Smooth muscle cell of the umbilical artery (primary cell): Measurements from ENCODE around the gene RIOX2. TPM values are rescaled to one million over a fixed set of nuclear protein-coding genes. Genes with fewer than 3 reads are reported as not detected.

ENCODE experiments used
- total RNA-seq: library from RNA; depleted of rRNA; stranded (reverse); fragments of >200 nt; gene quantifications from 2 replicates; pipeline ENCODE4 v1.2.3, GENCODE V29; 2014

The RIOX2 gene
- 25.5 and 36.2 TPM in 2 replicates for total RNA-seq

GRCh38 chr3:97971679-97972567 lies at the start of gene RIOX2:
RIOX2 (minus strand) TSS chr3:97972431; CDS start chr3:97967593, 4,838 bp downstream.

Other genes starting within 250 kb of the RIOX2 start
- 13.5 and 18.1 TPM in 2 replicates for gene ARL6, start 207.7 kb downstream of the RIOX2 start, total RNA-seq
- gene CRYBG3, start 150.4 kb downstream of the RIOX2 start, total RNA-seq: 30.6 and 46.2 TPM in 2 replicates
- gene GABRR3, start 62.9 kb upstream of the RIOX2 start, total RNA-seq: not detected in 2 replicates
- gene OR5AC2, start 114.7 kb upstream of the RIOX2 start, total RNA-seq: not detected in 2 replicates
- not detected in 2 replicates for gene OR5H1, start 158.3 kb upstream of the RIOX2 start, total RNA-seq
- not detected in 2 replicates for gene OR5H14, start 175.0 kb upstream of the RIOX2 start, total RNA-seq
- gene OR5H15, start 194.3 kb upstream of the RIOX2 start, total RNA-seq: not detected in 2 replicates